Stimulated activated CD8-positive, alpha-beta memory T cell treated with anti-CD3 and anti-CD28 coated beads, Interleukin-15, amount 100 ng/mL, for 24 hours (primary cell): ENCODE data around the gene GOLGA6L25.
"Not testable (repeated sequence)": the region's sequence is repeated elsewhere in the genome, so short reads cannot be mapped to it uniquely, and the experiment has no call there.

Experiments used
- DNase-seq: peaks from one replicate; pipeline ENCODE4 v3.0.0-alpha.2; 2020; ENCODE audit warnings: low read depth

Gene GOLGA6L25, protein sequence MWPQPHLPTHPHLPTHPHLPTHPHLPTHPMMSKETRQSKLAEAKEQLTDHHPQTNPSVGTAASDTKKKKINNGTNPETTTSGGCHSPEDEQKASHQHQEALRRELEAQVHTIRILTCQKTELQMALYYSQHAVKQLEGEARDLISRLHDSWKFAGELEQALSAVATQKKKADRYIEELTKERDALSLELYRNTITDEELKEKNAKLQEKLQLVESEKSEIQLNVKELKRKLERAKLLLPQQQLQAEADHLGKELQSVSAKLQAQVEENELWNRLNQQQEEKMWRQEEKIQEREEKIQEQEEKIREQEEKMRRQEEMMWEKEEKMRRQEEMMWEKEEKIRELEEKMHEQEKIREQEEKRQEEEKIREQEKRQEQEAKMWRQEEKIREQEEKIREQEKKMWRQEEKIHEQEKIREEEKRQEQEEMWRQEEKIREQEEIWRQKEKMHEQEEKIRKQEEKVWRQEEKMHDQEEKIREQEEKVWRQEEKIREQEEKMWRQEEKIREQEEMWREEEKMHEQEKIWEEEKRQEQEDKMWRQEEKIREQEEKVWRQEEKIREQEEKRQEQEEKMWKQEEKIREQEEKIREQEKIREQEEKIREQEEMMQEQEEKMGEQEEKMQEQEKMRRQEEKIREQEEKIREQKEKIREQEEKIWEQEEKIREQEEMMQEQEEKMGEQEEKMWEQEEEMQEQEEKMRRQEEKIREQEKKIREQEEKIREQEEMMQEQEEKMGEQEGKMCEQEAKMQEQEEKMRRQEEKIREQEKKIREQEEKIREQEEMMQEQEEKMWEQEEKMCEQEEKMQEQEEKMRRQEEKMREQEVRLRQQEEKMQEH

DNA sequence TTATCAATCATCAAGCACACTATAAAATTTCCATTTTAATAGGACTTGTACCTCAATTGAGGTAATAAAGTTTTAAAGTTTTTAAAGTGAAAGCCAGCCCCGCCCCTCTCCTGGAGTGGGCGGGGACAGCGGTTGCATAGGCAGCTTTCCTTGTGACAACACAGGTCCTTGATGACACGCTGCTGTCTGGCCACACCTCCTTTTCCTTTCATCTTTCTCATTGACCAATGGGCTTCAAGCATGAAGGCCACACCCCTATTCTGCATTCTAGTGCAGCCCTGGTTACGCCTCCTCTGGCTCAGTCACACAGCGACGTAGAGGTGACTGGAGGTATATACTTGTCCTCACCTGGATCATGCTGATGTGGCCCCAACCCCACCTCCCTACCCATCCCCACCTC is at the start of gene GOLGA6L25:
Gene GOLGA6L25, plus strand, starts transcription at position 301 of the 400 bp plus-strand sequence. Its CDS starts 61 bp downstream, at position 362.
- DNase-seq = not testable (repeated sequence)

DNA sequence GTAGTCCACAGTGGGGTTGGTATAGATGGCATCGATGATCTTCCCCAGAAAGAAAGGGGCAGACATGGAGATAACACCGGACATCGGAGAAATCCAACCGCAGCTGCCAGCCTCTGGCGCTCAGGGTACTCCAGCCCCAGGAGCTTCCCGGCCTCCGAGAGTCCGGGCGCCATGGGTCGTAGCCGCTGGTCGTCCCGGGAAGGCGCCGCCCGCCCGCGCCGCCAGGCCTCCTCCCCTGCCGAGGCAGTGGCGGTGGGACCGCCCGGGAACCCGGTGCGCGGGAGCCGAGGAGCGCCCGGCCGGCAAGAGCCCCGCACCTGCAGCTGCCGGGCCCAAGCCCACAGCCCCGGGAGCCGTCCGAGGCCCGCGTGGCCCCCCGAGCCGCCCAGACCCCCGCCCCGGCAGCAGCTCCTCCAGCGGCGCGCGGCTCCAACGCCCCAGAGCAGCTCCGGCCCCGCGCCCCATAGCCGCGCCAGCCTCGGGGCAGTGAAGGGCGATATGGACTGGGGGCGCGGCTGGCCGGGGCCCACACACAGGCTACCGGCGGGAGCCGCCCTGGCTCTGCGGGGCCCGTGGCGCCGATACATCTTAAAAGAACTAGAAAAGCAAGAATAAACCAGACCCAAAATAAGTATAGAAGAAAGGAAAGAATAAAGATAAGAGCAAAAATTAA is 45.0 kb upstream of the GOLGA6L25 start:
- DNase-seq = not testable (repeated sequence)

DNA sequence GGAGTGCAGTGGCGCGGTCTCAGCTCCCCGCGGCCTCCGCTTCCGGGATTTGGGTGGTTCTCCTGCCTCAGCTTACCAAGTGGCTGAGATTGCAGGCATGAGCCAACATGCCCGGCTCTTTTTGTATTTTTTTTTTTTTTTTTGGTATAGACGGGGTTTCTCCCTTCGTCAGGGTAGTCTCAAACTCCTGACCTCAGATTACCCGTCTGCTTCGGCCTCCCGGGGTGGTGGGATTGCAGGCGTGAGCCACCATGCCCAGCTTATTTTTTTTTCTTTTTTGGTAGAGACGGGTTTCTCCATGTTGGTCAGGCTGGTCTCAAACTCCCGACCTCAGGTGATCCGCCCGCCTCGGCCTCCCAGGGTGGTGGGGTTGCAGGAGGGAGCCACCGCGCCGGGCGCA is 39.2 kb upstream of the GOLGA6L25 start:
- DNase-seq = not testable (repeated sequence)

DNA sequence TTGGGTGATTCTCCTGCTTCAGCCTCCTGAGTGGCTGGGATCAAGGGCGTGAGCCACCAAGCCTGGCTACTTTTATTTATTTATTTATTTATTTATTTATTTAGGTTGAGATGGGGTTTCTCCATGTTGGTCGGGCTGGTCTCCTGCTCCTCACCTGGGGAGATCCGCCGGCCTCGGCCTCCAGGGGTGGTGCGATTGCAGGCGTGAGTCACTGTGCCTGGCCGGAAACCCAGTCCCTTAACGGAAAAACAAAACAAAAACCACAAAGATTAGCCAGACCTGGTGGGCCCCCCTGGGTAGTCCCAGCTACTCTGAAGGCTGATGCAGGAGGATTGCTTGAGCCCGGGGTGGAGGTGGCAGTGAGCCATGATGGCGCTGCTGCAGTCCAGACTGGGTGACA is 38.2 kb upstream of the GOLGA6L25 start:
- not testable (repeated sequence) for DNase-seq

DNA sequence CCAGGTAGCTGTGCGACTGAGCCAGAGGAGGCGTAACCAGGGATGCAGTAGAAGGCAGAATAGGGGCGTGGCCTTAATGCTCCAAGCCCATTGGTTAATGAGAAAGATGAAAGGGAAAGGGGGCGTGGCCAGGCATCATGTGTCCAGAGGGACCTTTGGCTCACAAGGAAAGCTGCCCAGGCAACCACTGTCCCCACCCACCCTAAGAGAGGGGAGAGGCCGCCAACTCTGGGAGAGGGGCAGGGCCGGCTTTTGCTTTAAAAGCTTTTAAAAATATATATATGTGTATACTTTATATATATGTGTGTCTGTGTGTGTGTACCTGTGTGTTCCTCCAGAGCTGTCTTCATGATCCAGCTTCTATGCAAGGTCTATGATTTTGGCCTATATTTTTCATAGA is 20.4 kb upstream of the GOLGA6L25 start, which contains the start of gene GOLGA8G:
Gene GOLGA8G, minus strand, starts transcription at position 18 of the 400 bp plus-strand sequence. CDS start 62 bp downstream, outside the sequence.
- not testable (repeated sequence) for DNase-seq

DNA sequence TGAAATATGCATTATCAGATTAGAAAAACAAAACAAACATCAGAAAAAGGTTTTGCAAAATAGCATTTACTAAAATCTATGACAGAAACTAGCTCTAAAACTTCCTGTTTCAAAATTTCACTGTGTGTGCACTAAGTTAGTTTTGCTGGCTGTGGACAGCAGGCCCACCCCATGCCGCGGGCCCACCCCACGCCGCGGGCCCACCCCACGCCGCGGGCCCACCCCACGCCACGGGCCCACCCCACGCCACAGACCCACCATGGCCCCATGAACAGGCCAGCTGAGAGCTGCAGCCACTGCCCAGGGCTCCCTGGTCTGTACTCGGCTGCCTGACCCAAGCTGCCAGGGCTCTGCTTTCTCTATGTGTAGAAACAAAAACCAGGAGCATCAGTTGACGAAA is 20.0 kb downstream of the GOLGA6L25 start:
- not testable (repeated sequence) for DNase-seq

DNA sequence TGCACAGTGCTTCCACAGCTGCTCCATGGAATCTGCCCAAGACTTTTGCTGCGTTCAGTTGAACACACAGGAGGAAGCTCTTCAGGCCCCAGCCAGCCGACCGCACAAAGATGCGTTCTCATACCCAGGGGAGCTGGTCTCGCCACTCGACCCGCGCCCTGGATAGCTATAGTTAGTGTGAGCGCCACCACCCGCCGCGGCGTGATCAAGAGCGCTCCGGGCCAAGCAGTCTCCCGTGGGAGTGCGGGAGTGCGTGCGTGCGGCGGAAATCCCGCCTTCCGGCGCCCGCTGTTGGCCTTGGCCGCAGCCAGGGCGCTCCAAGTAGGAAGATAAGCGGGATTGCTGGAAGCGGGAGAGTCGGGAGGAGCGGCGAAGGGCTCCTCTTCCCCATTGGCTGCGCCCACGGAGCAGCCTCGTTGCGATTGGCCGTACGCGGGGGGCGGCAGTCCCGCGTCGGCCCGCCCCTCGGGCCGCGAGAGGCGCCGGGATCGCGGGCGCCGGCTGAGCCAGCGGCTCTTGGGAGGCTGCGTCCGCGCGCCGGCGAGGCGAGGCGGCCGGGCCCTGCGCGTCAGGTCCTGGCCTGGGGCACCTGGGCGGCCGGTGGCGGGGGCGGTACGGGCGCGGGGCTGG is 35.7 kb downstream of the GOLGA6L25 start:
- not testable (repeated sequence) for DNase-seq

DNA sequence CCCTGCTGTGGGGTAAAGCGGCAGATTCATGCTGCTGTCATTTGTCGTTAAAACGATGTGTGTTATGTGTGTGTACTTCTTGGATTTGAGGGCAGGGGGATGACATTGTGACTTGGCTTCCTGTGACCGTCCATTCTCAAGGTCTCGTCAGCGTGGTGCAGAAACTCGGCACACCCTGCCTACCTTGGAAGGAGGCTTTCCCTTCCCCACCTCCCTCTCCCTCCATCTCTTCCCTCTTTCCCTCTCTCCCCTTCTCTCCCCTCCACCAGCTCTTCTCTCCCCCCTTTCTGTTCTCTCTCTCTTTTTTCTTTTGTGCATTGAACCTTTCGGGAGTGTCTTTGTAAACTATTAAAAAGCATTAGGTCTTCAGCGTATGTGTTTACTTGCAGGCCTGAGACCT is 36.4 kb downstream of the GOLGA6L25 start:
- DNase-seq = not testable (repeated sequence)

DNA sequence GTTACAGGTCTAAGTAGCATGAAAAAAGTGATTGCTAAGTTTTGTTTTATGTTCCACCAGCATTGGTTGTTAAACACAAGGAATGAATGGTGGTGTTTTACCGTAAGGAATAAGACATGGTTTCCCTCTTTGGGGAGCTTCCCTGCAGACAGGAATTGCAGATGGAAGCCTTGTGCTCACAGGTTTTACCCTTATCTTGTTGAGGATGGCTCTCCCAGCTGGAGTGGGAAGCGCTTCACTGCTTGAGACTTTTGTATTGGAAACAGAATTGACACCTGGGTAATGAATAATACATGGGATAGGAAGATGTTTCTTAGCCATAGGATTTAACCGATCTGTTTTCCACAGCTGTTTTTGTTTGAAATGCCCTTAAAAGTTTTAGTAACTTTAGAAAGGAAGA is 39.0 kb downstream of the GOLGA6L25 start:
- DNase-seq = not testable (repeated sequence)

DNA sequence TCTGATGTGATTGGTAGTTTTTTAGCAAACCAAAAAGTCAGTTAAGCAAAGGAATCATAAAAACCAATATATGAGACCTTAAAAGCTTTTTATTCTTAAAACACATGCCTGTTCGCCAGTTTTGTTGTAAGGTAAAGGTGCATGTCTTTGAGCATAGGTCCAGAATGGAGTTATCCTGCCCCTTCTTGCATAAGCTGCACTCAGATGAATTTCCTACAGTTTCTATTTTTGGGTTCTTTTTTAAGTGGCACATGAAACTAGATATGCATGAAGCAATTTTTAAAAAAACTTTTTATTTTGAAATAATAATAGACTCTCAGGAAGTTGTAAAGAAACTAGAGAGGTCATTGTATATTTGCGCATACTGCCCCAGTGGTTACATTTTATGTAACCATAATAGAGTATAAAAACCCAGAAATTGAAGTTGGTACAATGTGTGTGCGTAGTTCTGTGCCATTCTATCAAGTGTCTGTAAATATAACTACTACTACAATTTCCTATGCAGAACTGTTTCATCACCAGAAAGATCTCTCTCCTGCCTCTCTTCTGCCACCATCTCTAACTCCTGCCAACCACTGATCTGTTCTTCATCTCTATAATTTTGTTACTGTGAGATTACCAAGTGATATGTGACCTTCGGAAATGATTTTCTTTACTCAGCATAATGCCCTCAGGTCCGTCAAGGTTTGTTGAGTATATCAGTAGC is 40.2 kb downstream of the GOLGA6L25 start:
- DNase-seq = not testable (repeated sequence)

DNA sequence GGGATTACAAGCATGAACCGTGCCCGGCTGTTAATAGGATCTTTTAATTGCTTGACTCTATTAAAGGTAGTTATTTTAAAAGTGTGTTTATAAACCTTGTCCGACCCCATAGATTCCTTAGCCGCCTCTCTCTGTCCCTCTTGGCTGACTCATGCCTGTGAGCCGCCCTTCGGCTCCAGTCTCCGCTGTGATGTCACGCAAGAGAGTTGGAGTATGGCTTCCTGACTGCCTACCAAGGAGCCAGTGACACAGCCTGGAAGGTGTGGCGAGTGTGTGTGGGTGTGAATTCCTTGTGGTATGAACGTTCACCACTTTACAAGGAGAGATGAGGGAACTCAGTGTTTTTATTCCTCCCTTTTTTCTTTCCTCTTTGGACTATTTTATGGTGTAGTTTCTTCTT is 44.1 kb downstream of the GOLGA6L25 start:
- not testable (repeated sequence) for DNase-seq

DNA sequence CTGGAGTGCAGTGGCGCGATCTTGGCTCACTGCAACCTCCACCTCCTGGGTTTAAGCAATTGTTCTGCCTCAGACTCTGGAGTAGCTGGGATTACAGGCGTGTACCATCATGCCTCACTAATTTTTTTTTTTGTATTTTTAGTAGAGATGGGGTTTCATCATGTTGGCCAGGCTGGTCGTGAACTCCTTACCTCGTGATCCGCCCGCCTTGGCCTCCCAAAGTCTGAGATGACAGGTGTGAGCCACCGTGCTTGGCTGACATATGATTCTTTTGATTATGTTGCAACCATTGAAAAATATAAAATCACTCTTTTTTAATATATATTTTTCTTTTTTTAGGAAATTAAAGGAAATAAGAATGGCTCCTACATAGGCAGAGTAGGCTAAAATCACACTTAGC is 44.8 kb downstream of the GOLGA6L25 start:
- DNase-seq = not testable (repeated sequence)

DNA sequence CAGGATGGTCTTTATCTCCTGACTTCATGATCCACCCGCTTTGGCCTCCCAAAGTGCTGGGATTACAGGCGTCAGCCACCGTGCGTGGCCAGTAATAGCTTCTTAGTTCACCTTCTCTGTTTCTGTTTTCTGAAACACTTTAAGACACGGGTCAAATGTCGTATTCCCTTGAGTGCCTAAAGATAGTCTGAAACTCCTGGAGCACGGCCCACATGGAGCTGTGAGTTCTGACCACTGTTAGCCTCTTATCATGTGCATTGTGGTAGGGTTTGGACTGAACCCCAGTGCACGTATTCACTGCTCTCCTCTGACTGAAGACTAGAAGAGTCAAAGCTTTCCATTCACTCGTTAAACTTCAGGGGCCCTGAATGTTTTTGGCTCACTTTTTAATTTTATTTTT is 48.8 kb downstream of the GOLGA6L25 start:
- DNase-seq = not testable (repeated sequence)
